Neural cell (in vitro differentiated cells): ENCODE results near the gene RSPO3. TPM values are rescaled to one million over a fixed set of nuclear protein-coding genes. Genes with fewer than 3 reads are reported as not detected.

ENCODE experiments used
- H2AFZ ChIP-seq: fragments of 200-600, 300-800 bp; sonication (generic), shearing (Covaris generic); 2 replicates; pipeline ENCODE4 v1.6.0; 2014; ENCODE audit warnings: low read depth, mild to moderate bottlenecking, antibody characterized with exemption, low read length, moderate library complexity
- H3F3A ChIP-seq: fragments of 200-600 bp; shearing (Covaris generic); 2 replicates; pipeline ENCODE4 v1.6.1; 2016; ENCODE audit warnings: mild to moderate bottlenecking, moderate library complexity, mixed read lengths, antibody characterized with exemption, low read length; ENCODE audit not compliant: insufficient read depth, poor library complexity, severe bottlenecking
- H3K27ac ChIP-seq: fragments of 200-600, 300-800 bp; sonication (generic), shearing (Covaris generic); 2 replicates; pipeline ENCODE4 v1.5.1; 2014; ENCODE audit warnings: mild to moderate bottlenecking, low read length, moderate library complexity
- H3K27me3 ChIP-seq: fragments of 300-800, 200-600 bp; sonication (generic), shearing (Covaris generic); 2 replicates; pipeline ENCODE4 v1.6.0; 2014; ENCODE audit warnings: mild to moderate bottlenecking, low read depth, low read length, moderate library complexity; ENCODE audit not compliant: insufficient read depth
- H3K36me3 ChIP-seq: fragments of 300-800, 200-600 bp; sonication (generic), shearing (Covaris generic); 2 replicates; pipeline ENCODE4 v1.5.1; 2014; ENCODE audit warnings: mild to moderate bottlenecking, antibody characterized with exemption, low read length, moderate library complexity; ENCODE audit not compliant: insufficient read depth
- H3K4me2 ChIP-seq: fragments of 300-800, 200-600 bp; sonication (generic), shearing (Covaris generic); 2 replicates; pipeline ENCODE4 v1.6.0; 2014; ENCODE audit warnings: mild to moderate bottlenecking, low read length
- H3K4me3 ChIP-seq: fragments of 300-800, 200-600 bp; sonication (generic), shearing (Covaris generic); 2 replicates; pipeline ENCODE4 v1.5.1; 2014; ENCODE audit warnings: mild to moderate bottlenecking, low read length, moderate library complexity
- H3K79me2 ChIP-seq: fragments of 200-600 bp; shearing (Covaris generic); replicated peaks from 2 replicates; pipeline ENCODE4 v1.6.0; 2014; ENCODE audit warnings: mild to moderate bottlenecking, low read length, moderate library complexity; ENCODE audit not compliant: insufficient read depth
- H3K9ac ChIP-seq: fragments of 300-800, 200-600 bp; sonication (generic), shearing (Covaris generic); 2 replicates; pipeline ENCODE4 v1.6.1; 2016; ENCODE audit warnings: mild to moderate bottlenecking, low read length, mixed read lengths
- H3K9me2 ChIP-seq: fragments of 200-600 bp; shearing (Covaris generic); 2 replicates; pipeline ENCODE4 v1.6.1; 2016; ENCODE audit warnings: mild to moderate bottlenecking, low read length, mixed read lengths; ENCODE audit not compliant: insufficient read depth
- H3K9me3 ChIP-seq: fragments of 200-600, 300-800 bp; sonication (generic), shearing (Covaris generic); 2 replicates; pipeline ENCODE4 v1.6.1; 2016; ENCODE audit warnings: mild to moderate bottlenecking, mixed run types, low read length, moderate library complexity, mixed read lengths
- H4K20me1 ChIP-seq: fragments of 200-600 bp; shearing (Covaris generic); 2 replicates; pipeline ENCODE4 v1.6.1; 2016; ENCODE audit warnings: mild to moderate bottlenecking, mixed run types; ENCODE audit not compliant: insufficient read depth
- EP300 ChIP-seq: fragments of 450-650 bp; conservative IDR thresholded peaks from 2 replicates; pipeline ENCODE4 v1.6.1; 2014; ENCODE audit warnings: antibody characterized with exemption, mild to moderate bottlenecking, moderate library complexity; ENCODE audit not compliant: poor library complexity, severe bottlenecking
- EZH2 ChIP-seq: fragments of 200-600, 300-800 bp; shearing (Covaris generic), sonication (generic); IDR thresholded peaks from 2 replicates; pipeline ENCODE4 v1.6.1; 2014; ENCODE audit warnings: antibody characterized with exemption, low read length, borderline replicate concordance, mild to moderate bottlenecking; ENCODE audit not compliant: insufficient read depth, poor library complexity, severe bottlenecking
- MXI1 ChIP-seq: fragments of 450-650 bp; conservative IDR thresholded peaks from 2 replicates; pipeline ENCODE4 v1.6.1; 2014; ENCODE audit warnings: antibody characterized with exemption, mild to moderate bottlenecking; ENCODE audit not compliant: poor library complexity, severe bottlenecking
- POLR2AphosphoS5 ChIP-seq: IDR thresholded peaks from 2 replicates; pipeline ENCODE4 v1.6.1; 2012
- RAD21 ChIP-seq: fragments of 450-650 bp; conservative IDR thresholded peaks from 2 replicates; pipeline ENCODE4 v1.6.1; 2014; ENCODE audit warnings: antibody characterized with exemption, mild to moderate bottlenecking, moderate library complexity
- SMC3 ChIP-seq: fragments of 450-650 bp; conservative IDR thresholded peaks from 2 replicates; pipeline ENCODE4 v1.6.1; 2014; ENCODE audit warnings: antibody characterized with exemption, mild to moderate bottlenecking, moderate library complexity; ENCODE audit not compliant: poor library complexity
- TAF1 ChIP-seq: IDR thresholded peaks from 2 replicates; pipeline ENCODE4 v1.6.1; 2012; ENCODE audit warnings: low read depth
- polyA plus RNA-seq: library from polyadenylated mRNA; depleted of rRNA; stranded (reverse); fragments of >200 nt; gene quantifications from 2 replicates; pipeline ENCODE4 v1.2.3, GENCODE V29; 2014
- TF ChIP-seq, protein P1 (sequence below): fragments of 450-650 bp; IDR thresholded peaks from 2 replicates; pipeline ENCODE4 v1.5.1; 2014; ENCODE audit warnings: antibody characterized with exemption, mild to moderate bottlenecking, moderate library complexity; ENCODE audit not compliant: poor library complexity, severe bottlenecking
- TF ChIP-seq, protein P2 (sequence below): IDR thresholded peaks from 2 replicates; pipeline ENCODE4 v1.6.1; 2012; ENCODE audit warnings: borderline replicate concordance

The RSPO3 gene
- polyA plus RNA-seq, 1 donor from 2014 or later = 0.48 TPM

DNA sequence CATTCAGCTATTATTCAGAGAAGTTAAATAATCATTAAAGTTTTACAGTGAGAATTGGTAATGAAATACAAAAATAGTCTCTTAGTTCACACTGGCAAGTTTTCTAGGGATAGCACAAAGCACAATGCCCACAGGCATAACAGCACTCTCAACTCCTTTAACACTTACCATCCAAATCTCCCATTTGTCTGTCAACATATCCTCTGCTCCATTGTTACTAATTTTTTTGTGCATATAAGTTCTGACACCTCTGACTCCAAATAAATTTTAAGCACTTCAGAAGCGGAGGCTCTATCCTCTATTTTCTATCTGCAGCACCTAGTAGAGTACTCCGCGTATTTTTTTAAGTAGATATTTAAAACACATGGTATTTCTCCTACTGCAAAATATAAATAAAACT lies 15.6 kb upstream of the RSPO3 start:
- Histone ChIP-seq H4K20me1 (no peaks in the 10 kb centered on the region), H2AFZ (no peak overlapping the region), H3F3A (no peaks in the 10 kb centered on the region), H3K4me3 (no peak overlapping the region), H3K27ac (no peak overlapping the region), H3K27me3 (no peaks in the 10 kb centered on the region), H3K36me3 (no peaks in the 10 kb centered on the region), H3K79me2 (no peaks in the 10 kb centered on the region), H3K9me2 (no peaks in the 10 kb centered on the region), H3K4me2 (no peak overlapping the region), H3K9ac (no peak overlapping the region), H3K9me3 (no peaks in the 10 kb centered on the region)
- TF ChIP-seq, protein P1, sequence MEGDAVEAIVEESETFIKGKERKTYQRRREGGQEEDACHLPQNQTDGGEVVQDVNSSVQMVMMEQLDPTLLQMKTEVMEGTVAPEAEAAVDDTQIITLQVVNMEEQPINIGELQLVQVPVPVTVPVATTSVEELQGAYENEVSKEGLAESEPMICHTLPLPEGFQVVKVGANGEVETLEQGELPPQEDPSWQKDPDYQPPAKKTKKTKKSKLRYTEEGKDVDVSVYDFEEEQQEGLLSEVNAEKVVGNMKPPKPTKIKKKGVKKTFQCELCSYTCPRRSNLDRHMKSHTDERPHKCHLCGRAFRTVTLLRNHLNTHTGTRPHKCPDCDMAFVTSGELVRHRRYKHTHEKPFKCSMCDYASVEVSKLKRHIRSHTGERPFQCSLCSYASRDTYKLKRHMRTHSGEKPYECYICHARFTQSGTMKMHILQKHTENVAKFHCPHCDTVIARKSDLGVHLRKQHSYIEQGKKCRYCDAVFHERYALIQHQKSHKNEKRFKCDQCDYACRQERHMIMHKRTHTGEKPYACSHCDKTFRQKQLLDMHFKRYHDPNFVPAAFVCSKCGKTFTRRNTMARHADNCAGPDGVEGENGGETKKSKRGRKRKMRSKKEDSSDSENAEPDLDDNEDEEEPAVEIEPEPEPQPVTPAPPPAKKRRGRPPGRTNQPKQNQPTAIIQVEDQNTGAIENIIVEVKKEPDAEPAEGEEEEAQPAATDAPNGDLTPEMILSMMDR = no peak
- TF ChIP-seq SMC3 (no peak), EZH2 (no peak), MXI1 (no peak)
- TF ChIP-seq, protein P2, sequence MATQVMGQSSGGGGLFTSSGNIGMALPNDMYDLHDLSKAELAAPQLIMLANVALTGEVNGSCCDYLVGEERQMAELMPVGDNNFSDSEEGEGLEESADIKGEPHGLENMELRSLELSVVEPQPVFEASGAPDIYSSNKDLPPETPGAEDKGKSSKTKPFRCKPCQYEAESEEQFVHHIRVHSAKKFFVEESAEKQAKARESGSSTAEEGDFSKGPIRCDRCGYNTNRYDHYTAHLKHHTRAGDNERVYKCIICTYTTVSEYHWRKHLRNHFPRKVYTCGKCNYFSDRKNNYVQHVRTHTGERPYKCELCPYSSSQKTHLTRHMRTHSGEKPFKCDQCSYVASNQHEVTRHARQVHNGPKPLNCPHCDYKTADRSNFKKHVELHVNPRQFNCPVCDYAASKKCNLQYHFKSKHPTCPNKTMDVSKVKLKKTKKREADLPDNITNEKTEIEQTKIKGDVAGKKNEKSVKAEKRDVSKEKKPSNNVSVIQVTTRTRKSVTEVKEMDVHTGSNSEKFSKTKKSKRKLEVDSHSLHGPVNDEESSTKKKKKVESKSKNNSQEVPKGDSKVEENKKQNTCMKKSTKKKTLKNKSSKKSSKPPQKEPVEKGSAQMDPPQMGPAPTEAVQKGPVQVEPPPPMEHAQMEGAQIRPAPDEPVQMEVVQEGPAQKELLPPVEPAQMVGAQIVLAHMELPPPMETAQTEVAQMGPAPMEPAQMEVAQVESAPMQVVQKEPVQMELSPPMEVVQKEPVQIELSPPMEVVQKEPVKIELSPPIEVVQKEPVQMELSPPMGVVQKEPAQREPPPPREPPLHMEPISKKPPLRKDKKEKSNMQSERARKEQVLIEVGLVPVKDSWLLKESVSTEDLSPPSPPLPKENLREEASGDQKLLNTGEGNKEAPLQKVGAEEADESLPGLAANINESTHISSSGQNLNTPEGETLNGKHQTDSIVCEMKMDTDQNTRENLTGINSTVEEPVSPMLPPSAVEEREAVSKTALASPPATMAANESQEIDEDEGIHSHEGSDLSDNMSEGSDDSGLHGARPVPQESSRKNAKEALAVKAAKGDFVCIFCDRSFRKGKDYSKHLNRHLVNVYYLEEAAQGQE = no peak

DNA sequence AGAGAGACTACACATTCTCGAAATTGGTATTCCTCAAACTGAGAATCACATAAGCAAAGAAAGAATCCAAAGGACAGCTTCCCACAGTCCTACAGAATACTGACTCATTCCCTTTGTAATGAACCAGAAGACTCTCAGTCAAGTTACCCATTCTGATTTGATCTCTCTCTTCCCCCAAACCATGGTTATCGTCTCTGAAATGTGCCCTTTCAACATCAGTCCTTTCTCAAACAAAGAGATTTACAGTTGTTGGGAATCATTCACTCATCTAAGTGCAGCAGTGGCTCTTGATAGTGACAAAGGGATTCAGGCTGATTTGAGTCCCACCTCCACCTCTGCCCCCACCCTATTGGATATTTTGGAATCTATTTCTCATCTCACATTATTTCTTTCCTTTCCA lies 15.0 kb upstream of the RSPO3 start:
- Histone ChIP-seq H3K79me2 (no peaks in the 10 kb centered on the region), H3K9ac (no peak overlapping the region), H3K36me3 (no peaks in the 10 kb centered on the region), H3K9me2 (no peaks in the 10 kb centered on the region), H2AFZ (no peak overlapping the region), H3K9me3 (no peaks in the 10 kb centered on the region), H3F3A (no peaks in the 10 kb centered on the region), H3K4me3 (no peak overlapping the region), H3K27ac (no peak overlapping the region), H3K27me3 (no peaks in the 10 kb centered on the region), H4K20me1 (no peaks in the 10 kb centered on the region), H3K4me2 (no peak overlapping the region)
- TF ChIP-seq TAF1 (no peak), EP300 (no peak), POLR2AphosphoS5 (no peak), RAD21 (no peak), SMC3 (no peak), MXI1 (no peak), EZH2 (no peak)
- TF ChIP-seq, protein P2 = no peak
- TF ChIP-seq, protein P1 = no peak
